Astrocyte (in vitro differentiated cells and primary cell): Measurements from ENCODE around the gene SLC22A5.

Source experiments
- EZH2 ChIP-seq: IDR thresholded peaks from 2 replicates; pipeline ENCODE4 v1.6.1; 2012; ENCODE audit warnings: mild to moderate bottlenecking, low read length, inconsistent platforms; ENCODE audit not compliant: insufficient read depth
- TF ChIP-seq, protein P1 (sequence below): IDR thresholded peaks from 2 replicates; pipeline ENCODE4 v1.5.1; 2011; ENCODE audit warnings: low read depth, mild to moderate bottlenecking, inconsistent platforms, low read length, moderate library complexity; ENCODE audit not compliant: insufficient read depth

DNA sequence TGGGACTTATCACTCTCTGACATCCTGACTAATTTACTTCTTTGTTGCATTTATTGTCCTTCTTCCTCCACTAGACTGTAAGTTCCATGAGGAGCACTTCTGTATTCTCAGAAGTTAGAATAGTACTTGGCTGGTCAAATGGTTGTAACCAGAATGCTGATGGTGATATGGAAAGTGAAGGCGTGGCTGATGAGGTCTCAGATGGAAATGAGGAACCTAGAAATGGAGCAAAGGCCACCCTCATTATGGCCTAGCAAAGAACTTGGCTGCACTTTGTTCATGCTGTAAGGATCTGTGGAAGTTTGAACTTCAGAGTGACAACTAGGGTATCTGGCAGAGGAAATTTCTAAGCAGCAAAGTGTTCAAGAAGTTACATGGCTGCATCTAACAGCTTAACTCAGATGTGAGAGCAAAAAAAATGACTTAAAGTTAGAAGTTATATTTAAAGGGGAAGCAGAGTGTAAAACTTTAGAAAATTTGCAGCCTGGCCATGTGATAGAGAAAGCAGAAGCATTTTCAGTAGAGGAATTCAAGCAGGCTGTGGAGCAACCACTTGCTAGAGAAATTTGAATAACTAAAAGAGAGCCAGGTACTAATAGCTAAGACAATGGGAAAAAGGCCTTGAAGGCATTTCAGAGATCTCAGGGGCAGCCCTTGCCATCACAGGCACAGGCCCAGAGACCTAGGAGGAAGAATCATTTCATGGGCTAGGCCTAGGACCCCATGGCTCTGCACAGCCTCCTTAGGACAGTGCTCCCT, 14.9 kb upstream of the SLC22A5 start:
- TF ChIP-seq, protein P1, sequence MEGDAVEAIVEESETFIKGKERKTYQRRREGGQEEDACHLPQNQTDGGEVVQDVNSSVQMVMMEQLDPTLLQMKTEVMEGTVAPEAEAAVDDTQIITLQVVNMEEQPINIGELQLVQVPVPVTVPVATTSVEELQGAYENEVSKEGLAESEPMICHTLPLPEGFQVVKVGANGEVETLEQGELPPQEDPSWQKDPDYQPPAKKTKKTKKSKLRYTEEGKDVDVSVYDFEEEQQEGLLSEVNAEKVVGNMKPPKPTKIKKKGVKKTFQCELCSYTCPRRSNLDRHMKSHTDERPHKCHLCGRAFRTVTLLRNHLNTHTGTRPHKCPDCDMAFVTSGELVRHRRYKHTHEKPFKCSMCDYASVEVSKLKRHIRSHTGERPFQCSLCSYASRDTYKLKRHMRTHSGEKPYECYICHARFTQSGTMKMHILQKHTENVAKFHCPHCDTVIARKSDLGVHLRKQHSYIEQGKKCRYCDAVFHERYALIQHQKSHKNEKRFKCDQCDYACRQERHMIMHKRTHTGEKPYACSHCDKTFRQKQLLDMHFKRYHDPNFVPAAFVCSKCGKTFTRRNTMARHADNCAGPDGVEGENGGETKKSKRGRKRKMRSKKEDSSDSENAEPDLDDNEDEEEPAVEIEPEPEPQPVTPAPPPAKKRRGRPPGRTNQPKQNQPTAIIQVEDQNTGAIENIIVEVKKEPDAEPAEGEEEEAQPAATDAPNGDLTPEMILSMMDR: no peak
- TF ChIP-seq EZH2: no peak
